Activated naive CD4-positive, alpha-beta T cell treated with anti-CD3 and anti-CD28 coated beads, Interleukin-2, amount 10 ng/mL, durations not matched to agents 7 days and 5 days (primary cell): ENCODE results near the gene CFAP100.

Source experiments
- CTCF ChIA-PET: fragments of 350-600 bp; sonication (Branson Sonifier 250); formaldehyde crosslinking; loops from one replicate; lab custom pipeline; 2021; ENCODE audit warnings: antibody characterized with exemption; lab: Charles Lee
- DNase-seq: peaks from one replicate; pipeline ENCODE4 v3.0.0-alpha.2; 2020
- H3K27ac Mint-ChIP-seq: one replicate; pipeline ENCODE4 v1.8.0; 2021; ENCODE audit warnings: mild to moderate bottlenecking, moderate library complexity, mixed read lengths
- H3K27me3 Mint-ChIP-seq: one replicate; pipeline ENCODE4 v1.8.0; 2021; ENCODE audit warnings: mild to moderate bottlenecking, mixed read lengths
- H3K36me3 Mint-ChIP-seq: one replicate; pipeline ENCODE4 v1.8.0; 2021; ENCODE audit warnings: mixed read lengths
- H3K4me1 Mint-ChIP-seq: one replicate; pipeline ENCODE4 v1.8.0; 2021; ENCODE audit warnings: mixed read lengths
- H3K4me3 Mint-ChIP-seq: one replicate; pipeline ENCODE4 v1.8.0; 2021; ENCODE audit warnings: mild to moderate bottlenecking, moderate library complexity, mixed read lengths
- H3K9me3 Mint-ChIP-seq: one replicate; pipeline ENCODE4 v1.8.0; 2021; ENCODE audit warnings: mixed read lengths

Gene CFAP100

GRCh38 chr3:126450744-126451143, 56.0 kb downstream of the CFAP100 start:
- DNase-seq: no peak
- no peaks in the 10 kb centered on the region for H3K4me1 Mint-ChIP-seq
- H3K4me3 Mint-ChIP-seq: no peak overlapping the region
- no peak overlapping the region for H3K27ac Mint-ChIP-seq
- CTCF ChIA-PET: no interaction called here
- no peaks in the 10 kb centered on the region for H3K9me3 Mint-ChIP-seq
- no peaks in the 10 kb centered on the region for H3K27me3 Mint-ChIP-seq
- H3K36me3 Mint-ChIP-seq: peaks cover 17% of the 10 kb centered on the region

- peaks cover 20% of the 10 kb centered on the region for H3K36me3 Mint-ChIP-seq
- H3K9me3 Mint-ChIP-seq: no peaks in the 10 kb centered on the region
- no peak overlapping the region for H3K27ac Mint-ChIP-seq
- H3K27me3 Mint-ChIP-seq: no peaks in the 10 kb centered on the region
- DNase-seq: no peak
- CTCF ChIA-PET: no interaction called here
- no peaks in the 10 kb centered on the region for H3K4me1 Mint-ChIP-seq
- H3K4me3 Mint-ChIP-seq: no peak overlapping the region
These were observed 56.8 kb downstream of the CFAP100 start for GRCh38 chr3:126451511-126451910.

- Mint-ChIP-seq H3K4me1 (no peaks in the 10 kb centered on the region), H3K27ac (no peak overlapping the region), H3K36me3 (peaks cover 24% of the 10 kb centered on the region), H3K9me3 (no peaks in the 10 kb centered on the region), H3K27me3 (no peaks in the 10 kb centered on the region), H3K4me3 (no peak overlapping the region)
- no peak for DNase-seq
- CTCF ChIA-PET: no interaction called here
These were observed 57.5 kb downstream of the CFAP100 start for GRCh38 chr3:126452213-126452612.

- peaks cover 34% of the 10 kb centered on the region for H3K36me3 Mint-ChIP-seq
- no peak overlapping the region for H3K27ac Mint-ChIP-seq
- no peaks in the 10 kb centered on the region for H3K4me1 Mint-ChIP-seq
- no peaks in the 10 kb centered on the region for H3K9me3 Mint-ChIP-seq
- DNase-seq: no peak
- H3K27me3 Mint-ChIP-seq: no peaks in the 10 kb centered on the region
- no peak overlapping the region for H3K4me3 Mint-ChIP-seq
- CTCF ChIA-PET: no interaction called here
These were observed 59.3 kb downstream of the CFAP100 start for GRCh38 chr3:126454025-126454424.

GRCh38 chr3:126454437-126455198, 59.9 kb downstream of the CFAP100 start:
- no peak overlapping the region for H3K4me3 Mint-ChIP-seq
- peaks cover 33% of the 10 kb centered on the region for H3K36me3 Mint-ChIP-seq
- DNase-seq: no peak
- H3K27me3 Mint-ChIP-seq: no peaks in the 10 kb centered on the region
- no peaks in the 10 kb centered on the region for H3K9me3 Mint-ChIP-seq
- no peaks in the 10 kb centered on the region for H3K4me1 Mint-ChIP-seq
- H3K27ac Mint-ChIP-seq: no peak overlapping the region
- CTCF ChIA-PET: no interaction called here

- Mint-ChIP-seq H3K4me1 (no peaks in the 10 kb centered on the region), H3K36me3 (peaks cover 39% of the 10 kb centered on the region), H3K27me3 (no peaks in the 10 kb centered on the region), H3K4me3 (no peak overlapping the region), H3K9me3 (no peaks in the 10 kb centered on the region), H3K27ac (no peak overlapping the region)
- CTCF ChIA-PET: no interaction called here
- no peak for DNase-seq
These were observed 61.5 kb downstream of the CFAP100 start for GRCh38 chr3:126456211-126456610.

GRCh38 chr3:126456766-126457388, 62.2 kb downstream of the CFAP100 start:
- peaks cover 40% of the 10 kb centered on the region for H3K36me3 Mint-ChIP-seq
- H3K27me3 Mint-ChIP-seq: no peaks in the 10 kb centered on the region
- H3K27ac Mint-ChIP-seq: no peak overlapping the region
- no peaks in the 10 kb centered on the region for H3K4me1 Mint-ChIP-seq
- no peak for DNase-seq
- no peak overlapping the region for H3K4me3 Mint-ChIP-seq
- CTCF ChIA-PET: no interaction called here
- no peaks in the 10 kb centered on the region for H3K9me3 Mint-ChIP-seq

GRCh38 chr3:126459111-126459762, 64.5 kb downstream of the CFAP100 start:
- Mint-ChIP-seq H3K27ac (no peak overlapping the region), H3K4me1 (no peaks in the 10 kb centered on the region), H3K36me3 (peaks cover 51% of the 10 kb centered on the region), H3K27me3 (no peaks in the 10 kb centered on the region), H3K9me3 (no peaks in the 10 kb centered on the region), H3K4me3 (no peak overlapping the region)
- DNase-seq: no peak
- CTCF ChIA-PET: no interaction called here

GRCh38 chr3:126459763-126460127, 65.0 kb downstream of the CFAP100 start:
- Mint-ChIP-seq H3K9me3 (no peaks in the 10 kb centered on the region), H3K27me3 (no peaks in the 10 kb centered on the region), H3K4me1 (no peaks in the 10 kb centered on the region), H3K4me3 (no peak overlapping the region), H3K27ac (no peak overlapping the region), H3K36me3 (peaks cover 50% of the 10 kb centered on the region)
- no peak for DNase-seq
- CTCF ChIA-PET: no interaction called here

GRCh38 chr3:126460381-126460780, 65.7 kb downstream of the CFAP100 start:
- H3K36me3 Mint-ChIP-seq: peaks cover 51% of the 10 kb centered on the region
- CTCF ChIA-PET: no interaction called here
- H3K9me3 Mint-ChIP-seq: no peaks in the 10 kb centered on the region
- no peak overlapping the region for H3K4me3 Mint-ChIP-seq
- DNase-seq: no peak
- H3K27ac Mint-ChIP-seq: no peak overlapping the region
- H3K27me3 Mint-ChIP-seq: no peaks in the 10 kb centered on the region
- no peaks in the 10 kb centered on the region for H3K4me1 Mint-ChIP-seq

- DNase-seq: no peak
- H3K27ac Mint-ChIP-seq: no peak overlapping the region
- H3K36me3 Mint-ChIP-seq: peaks cover 56% of the 10 kb centered on the region
- no peaks in the 10 kb centered on the region for H3K27me3 Mint-ChIP-seq
- CTCF ChIA-PET: no interaction called here
- H3K4me3 Mint-ChIP-seq: no peak overlapping the region
- H3K9me3 Mint-ChIP-seq: no peaks in the 10 kb centered on the region
- H3K4me1 Mint-ChIP-seq: peaks cover under 1% of the 10 kb centered on the region
These were observed 66.9 kb downstream of the CFAP100 start for GRCh38 chr3:126461450-126462070.

- CTCF ChIA-PET: no interaction called here
- Mint-ChIP-seq H3K27ac (no peak overlapping the region), H3K9me3 (no peaks in the 10 kb centered on the region), H3K36me3 (peaks cover 54% of the 10 kb centered on the region), H3K27me3 (no peaks in the 10 kb centered on the region), H3K4me3 (no peak overlapping the region), H3K4me1 (peaks cover 10% of the 10 kb centered on the region)
- DNase-seq: no peak
These were observed 68.8 kb downstream of the CFAP100 start for GRCh38 chr3:126463521-126463920.

GRCh38 chr3:126464093-126464492, 69.4 kb downstream of the CFAP100 start:
- DNase-seq: no peak
- no peaks in the 10 kb centered on the region for H3K27me3 Mint-ChIP-seq
- peaks cover 10% of the 10 kb centered on the region for H3K4me1 Mint-ChIP-seq
- no peak overlapping the region for H3K27ac Mint-ChIP-seq
- H3K4me3 Mint-ChIP-seq: no peak overlapping the region
- H3K36me3 Mint-ChIP-seq: peaks cover 58% of the 10 kb centered on the region
- H3K9me3 Mint-ChIP-seq: no peaks in the 10 kb centered on the region
- CTCF ChIA-PET: no interaction called here

GRCh38 chr3:126464494-126464893, 69.8 kb downstream of the CFAP100 start:
- no peak for DNase-seq
- peaks cover 62% of the 10 kb centered on the region for H3K36me3 Mint-ChIP-seq
- H3K4me3 Mint-ChIP-seq: no peak overlapping the region
- CTCF ChIA-PET: no interaction called here
- peaks cover 11% of the 10 kb centered on the region for H3K4me1 Mint-ChIP-seq
- H3K27me3 Mint-ChIP-seq: no peaks in the 10 kb centered on the region
- no peak overlapping the region for H3K27ac Mint-ChIP-seq
- no peaks in the 10 kb centered on the region for H3K9me3 Mint-ChIP-seq
